EH (cell line): ENCODE results near the gene KAT8.
"Not testable (repeated sequence)": the region's sequence is repeated elsewhere in the genome, so short reads cannot be mapped to it uniquely, and the experiment has no call there.

ENCODE experiments used
- DNase-seq: peaks from one replicate; pipeline ENCODE4 v3.0.0-alpha.2; 2015; ENCODE audit warnings: low read depth

Gene KAT8

GRCh38 chr16:31148896-31149295 is 31.4 kb downstream of the KAT8 start:
- DNase-seq: no peak

- DNase-seq: no peak
Measured at GRCh38 chr16:31149332-31149731, 31.9 kb downstream of the KAT8 start.

- no peak for DNase-seq
Measured at GRCh38 chr16:31149894-31150890, 32.7 kb downstream of the KAT8 start, which contains the start of gene PRSS36. Gene PRSS36, minus strand, starts transcription at chr16:31150066. Its CDS starts 31 bp downstream, at chr16:31150035.

- not testable (repeated sequence) for DNase-seq
Measured at GRCh38 chr16:31150976-31151375, 33.5 kb downstream of the KAT8 start.

DNA sequence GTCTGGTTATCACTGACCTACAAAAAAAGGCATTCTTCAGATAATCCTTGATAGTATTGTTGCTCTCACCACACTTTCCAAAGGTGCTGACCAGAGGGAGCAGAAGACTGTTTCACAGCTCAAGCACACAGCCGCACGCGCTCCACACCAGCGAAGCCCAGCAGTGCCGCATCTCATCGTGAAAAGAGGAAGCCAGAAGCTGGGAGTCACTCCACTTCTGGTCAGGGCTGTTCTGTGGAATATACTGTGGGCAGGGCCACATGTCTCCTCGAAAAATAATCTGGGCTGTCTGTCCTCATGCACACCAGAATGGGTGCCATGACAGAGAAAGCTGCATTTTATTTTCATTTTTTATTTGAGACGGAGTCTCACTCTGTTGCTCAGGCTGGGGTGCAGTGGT is 39.7 kb downstream of the KAT8 start:
- peak; percentile 5 for DNase-seq

DNA sequence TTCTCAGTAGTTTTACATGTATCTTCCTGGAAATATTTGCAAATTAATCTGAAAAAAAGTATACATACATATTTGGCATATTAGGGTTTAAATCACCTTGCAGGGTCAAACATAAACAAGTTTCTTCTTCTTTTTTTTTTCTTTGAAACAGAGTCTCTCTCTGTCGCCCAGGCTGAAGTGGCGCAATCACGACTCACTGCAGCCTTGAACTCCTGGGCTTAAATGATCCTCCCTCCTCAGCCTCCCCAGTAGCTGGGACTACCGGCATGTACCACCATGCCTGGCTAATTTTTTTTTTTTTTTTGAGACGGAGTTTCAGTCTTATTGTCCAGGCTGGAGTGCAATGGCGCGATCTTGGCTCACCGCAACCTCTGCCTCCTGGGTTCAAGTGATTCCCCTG is 49.9 kb downstream of the KAT8 start:
- no peak for DNase-seq

GRCh38 chr16:31168848-31169247 is 51.4 kb downstream of the KAT8 start:
- DNase-seq: no peak

GRCh38 chr16:31170048-31170447 is 52.6 kb downstream of the KAT8 start:
- not testable (repeated sequence) for DNase-seq

DNA sequence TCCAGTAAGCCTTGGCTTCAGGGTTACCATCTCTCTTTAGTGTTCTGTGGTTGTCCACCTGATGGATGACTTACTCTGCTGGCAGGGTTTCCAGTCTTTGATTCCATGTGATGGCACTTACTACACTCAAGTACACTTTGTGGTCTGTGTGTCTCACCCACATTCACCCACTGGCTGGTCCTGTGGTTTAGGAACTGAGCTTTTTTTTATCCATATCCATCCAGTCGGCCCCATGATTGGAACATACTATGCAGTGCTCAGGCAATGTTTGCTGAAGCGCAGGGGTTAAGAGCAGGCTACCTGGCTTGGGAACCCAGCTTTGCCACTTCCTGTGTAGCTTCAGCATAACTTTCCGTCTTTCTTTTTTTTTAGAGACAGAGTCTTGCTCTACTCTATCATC is 59.7 kb downstream of the KAT8 start:
- DNase-seq: no peak

DNA sequence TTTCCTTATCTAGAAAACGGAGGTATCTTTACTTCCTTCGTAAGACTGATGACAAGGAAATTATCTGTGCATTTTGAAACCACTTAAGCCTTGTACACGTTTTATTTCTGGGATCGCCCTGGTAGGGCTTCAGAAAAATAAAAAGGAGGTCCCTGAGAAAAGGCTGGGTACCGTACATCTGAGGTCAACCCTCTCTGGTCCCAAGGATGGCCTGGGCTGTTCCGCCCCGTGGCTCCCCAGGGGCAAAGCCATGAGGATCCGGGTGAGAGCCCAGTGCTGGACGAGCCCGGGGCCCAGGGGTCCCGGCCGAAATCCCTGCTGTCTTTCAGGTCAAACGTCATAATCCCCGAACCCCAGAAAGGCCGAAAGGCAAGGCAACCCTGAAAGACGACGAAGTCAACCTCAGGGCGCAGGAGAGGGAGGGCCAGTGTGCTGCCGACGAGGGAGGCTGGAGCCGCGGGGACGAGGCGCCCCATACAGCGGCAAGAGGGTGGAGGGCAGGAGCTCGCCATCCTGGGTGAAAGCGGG is 61.8 kb downstream of the KAT8 start:
- DNase-seq: no peak

DNA sequence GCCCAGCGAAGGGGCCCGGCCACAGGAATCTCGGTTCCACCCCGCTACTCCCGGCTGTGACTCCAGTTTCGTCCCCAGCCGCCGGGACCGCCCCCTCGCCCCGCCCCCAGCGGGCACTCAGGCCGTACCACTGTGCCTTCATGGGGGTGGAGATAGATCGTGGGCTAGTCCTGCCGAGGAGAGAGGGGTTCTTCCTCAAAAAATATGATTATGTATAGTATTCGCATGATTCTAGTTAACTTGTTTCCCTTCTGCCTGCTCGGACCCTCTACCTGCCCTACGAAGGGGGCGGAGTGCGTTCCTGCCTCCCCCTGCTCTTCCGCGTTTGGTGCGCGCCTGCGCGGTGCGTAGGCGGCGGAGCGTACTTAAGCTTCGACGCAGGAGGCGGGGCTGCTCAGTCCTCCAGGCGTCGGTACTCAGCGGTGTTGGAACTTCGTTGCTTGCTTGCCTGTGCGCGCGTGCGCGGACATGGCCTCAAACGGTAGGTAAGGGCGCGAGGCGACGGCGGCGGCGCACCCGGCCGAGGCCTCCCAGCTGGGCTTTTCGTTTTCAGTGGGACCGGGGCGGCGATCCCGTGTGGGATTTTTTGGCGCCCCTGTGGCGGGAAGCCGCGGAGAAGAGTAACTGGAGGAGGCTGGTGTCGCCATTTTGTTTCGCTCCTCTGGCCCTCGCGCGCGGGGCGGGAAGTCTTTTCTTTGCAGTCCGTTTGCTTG is 62.4 kb downstream of the KAT8 start, which contains the start of gene FUS:
Gene FUS, plus strand, starts transcription at position 393 of the 713 bp plus-strand sequence. Its CDS starts 76 bp downstream, at position 469.
- DNase-seq: peak; percentile 86
